ENCODE data around the gene CHD2. TPM values are rescaled to one million over a fixed set of nuclear protein-coding genes. Genes with fewer than 3 reads are reported as not detected.

CHD2 gene
- total RNA-seq, 1 experiment from 2014 or later = 63.3 TPM

- H3K4ac ChIP-seq (ENCODE audit: low read depth, low read length) = no peak overlapping the region
- no peaks in the 10 kb centered on the region for H3K4me1 ChIP-seq (ENCODE audit: insufficient read depth, low read length)
- no peak overlapping the region for H3K56ac ChIP-seq (ENCODE audit: insufficient read length, low read depth, low read length)
- no peak overlapping the region for H3K18ac ChIP-seq (ENCODE audit: insufficient read length, low read depth, low read length)
- Mint-ChIP-seq H3K4me1 (no peaks in the 10 kb centered on the region), H3K36me3 (ENCODE audit: insufficient read depth in 1 of 3, low read depth in 3 of 3) (peaks cover 73 to 97% (median 94%) of the 10 kb centered on the region in 3 experiments), H3K27me3 (ENCODE audit: low read depth) (no peaks in the 10 kb centered on the region), H3K4me3 (no peak overlapping the region), H3K27ac (peak overlapping the region in 1 of 3 experiments; percentile 8; a peak in 1 of 7 replicates), H3K9me3 (no peaks in the 10 kb centered on the region)
- H4K8ac ChIP-seq (replicated peaks; ENCODE audit: insufficient read length, low read depth, low read length) = no peak overlapping the region
- H3K14ac ChIP-seq (ENCODE audit: insufficient read depth, low read length) = no peak overlapping the region
- H2AFZ ChIP-seq (ENCODE audit: low read length) = no peak overlapping the region
- no peak overlapping the region for H3K4me2 ChIP-seq (ENCODE audit: insufficient read depth, insufficient read length, low read length)
- no peak overlapping the region for H2BK120ac ChIP-seq (ENCODE audit: low read depth, low read length, poor library complexity, severe bottlenecking)
- no peak overlapping the region for H4K91ac ChIP-seq (ENCODE audit: insufficient read length, low read depth, low read length)
- H3K79me2 ChIP-seq (ENCODE audit: insufficient read depth, low read length) = no peaks in the 10 kb centered on the region
- no peak overlapping the region for H2BK5ac ChIP-seq (ENCODE audit: insufficient read length, low read length)
- H4K20me1 ChIP-seq (ENCODE audit: control insufficient read depth, insufficient read depth, insufficient read length) = no peaks in the 10 kb centered on the region
- H2AK5ac ChIP-seq (ENCODE audit: insufficient read length, low read length) = no peak overlapping the region
- no peaks in the 10 kb centered on the region for H3K27me3 ChIP-seq (ENCODE audit: insufficient read depth, low read length)
- H2BK12ac ChIP-seq (ENCODE audit: insufficient read length, low read depth, low read length) = no peak overlapping the region
- no peak overlapping the region for H3T11ph ChIP-seq (ENCODE audit: low read length)
- H2BK20ac ChIP-seq (ENCODE audit: low read depth, low read length, poor library complexity, severe bottlenecking) = no peak overlapping the region
- no peaks in the 10 kb centered on the region for H3K9me3 ChIP-seq (ENCODE audit: control insufficient read depth, low read depth, low read length)
- no peak for DNase-seq
- H4K5ac ChIP-seq (ENCODE audit: insufficient read length, low read depth, low read length) = no peak overlapping the region
- no peak overlapping the region for H3K23ac ChIP-seq (ENCODE audit: insufficient read length, low read depth, low read length)
- no peak for TF ChIP-seq CTCF (conservative IDR thresholded peaks at IDR 0.05)
- no peak overlapping the region for H2BK15ac ChIP-seq (ENCODE audit: low read depth, low read length)
- no CpG with 5 or more reads among the region's 10 CpGs for WGBS (ENCODE audit: extremely low coverage, insufficient read length, low lambda C conversion rate)
- no peaks in the 10 kb centered on the region for H3K23me2 ChIP-seq (ENCODE audit: insufficient read length, low read depth, low read length, poor library complexity, severe bottlenecking)
- no peaks in the 10 kb centered on the region for H3K79me1 ChIP-seq (ENCODE audit: insufficient read depth, low read depth, low read length, poor library complexity, severe bottlenecking)
- no peak overlapping the region for H3K9ac ChIP-seq (ENCODE audit: extremely low read depth, insufficient read length, low read length)
- H3K27ac ChIP-seq (ENCODE audit: insufficient read length, low read depth, low read length) = no peak overlapping the region
Measured at GRCh38 chr15:93019971-93020370, 119.8 kb downstream of the CHD2 start.

Measured in H9 (cell line).